ENCODE results near the gene ULK4. TPM values are rescaled to one million over a fixed set of nuclear protein-coding genes. Genes with fewer than 3 reads are reported as not detected.

Gene ULK4
- total RNA-seq, 1 donor from 2014 or later: 3.7 TPM

DNA sequence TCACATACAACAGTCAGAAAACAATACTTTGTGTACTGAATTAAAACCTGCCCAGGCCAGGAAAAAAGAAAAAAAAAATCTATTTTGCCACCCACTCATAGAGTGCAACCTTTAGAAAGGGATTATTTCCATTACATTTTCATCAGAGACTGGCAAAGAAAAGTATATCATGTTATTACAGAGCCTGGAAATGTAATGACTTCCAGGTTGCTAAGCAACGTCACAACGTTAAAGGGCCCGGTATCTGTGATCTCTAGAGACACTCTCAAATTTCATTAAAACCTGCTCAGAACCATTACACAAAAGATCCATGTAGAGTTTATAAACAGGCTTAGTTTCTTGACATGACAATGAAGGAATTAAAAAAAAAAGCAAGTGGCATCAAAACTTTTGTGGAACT is 592.1 kb downstream of the ULK4 start:
- no peak for DNase-seq
- ATAC-seq (ENCODE audit: poor library complexity): no peak
- intact Hi-C loops (cut with DNase I): no loop called here

DNA sequence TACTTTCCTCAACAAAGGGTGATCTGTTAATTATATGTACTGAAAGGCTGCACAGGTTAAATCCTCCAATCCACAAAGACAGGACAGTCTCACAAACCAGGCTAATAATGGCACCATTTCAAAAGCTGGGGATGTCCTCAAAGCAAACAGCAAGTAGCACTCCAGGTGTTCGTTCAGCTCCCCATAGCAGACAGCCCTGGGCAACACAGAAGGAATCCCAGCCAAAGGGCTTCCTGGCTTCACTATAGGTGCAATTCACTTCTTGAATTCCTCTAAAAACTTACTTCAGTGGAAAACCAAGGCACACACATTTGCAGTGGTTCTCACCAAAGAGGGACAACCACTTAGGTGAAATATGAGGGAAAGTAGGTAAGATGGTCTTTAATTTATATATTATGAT is 595.9 kb downstream of the ULK4 start:
- intact Hi-C loops (cut with DNase I): no loop called here
- no peak for ATAC-seq (ENCODE audit: poor library complexity)
- no peak for DNase-seq

DNA sequence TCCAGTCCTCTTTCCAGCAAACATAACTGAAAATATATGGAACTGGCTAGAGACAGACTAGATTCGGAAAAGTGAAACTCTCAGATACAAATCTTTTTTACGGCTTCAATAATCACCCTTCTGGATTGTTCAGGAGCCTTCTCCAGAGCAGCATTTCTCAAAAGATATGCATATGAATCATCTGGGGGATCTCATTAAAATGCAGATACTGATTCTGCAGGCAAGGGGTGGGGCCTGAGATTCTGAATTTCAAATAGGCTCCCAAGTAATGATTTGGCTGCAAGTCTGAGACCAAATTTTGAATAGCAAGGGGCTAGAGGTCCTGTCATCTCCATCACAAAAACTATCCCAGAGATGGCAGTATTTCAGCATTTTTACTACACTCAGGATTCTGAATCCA is 597.2 kb downstream of the ULK4 start:
- no peak for DNase-seq
- ATAC-seq (ENCODE audit: poor library complexity): no peak
- intact Hi-C loops (cut with DNase I): no loop called here

DNA sequence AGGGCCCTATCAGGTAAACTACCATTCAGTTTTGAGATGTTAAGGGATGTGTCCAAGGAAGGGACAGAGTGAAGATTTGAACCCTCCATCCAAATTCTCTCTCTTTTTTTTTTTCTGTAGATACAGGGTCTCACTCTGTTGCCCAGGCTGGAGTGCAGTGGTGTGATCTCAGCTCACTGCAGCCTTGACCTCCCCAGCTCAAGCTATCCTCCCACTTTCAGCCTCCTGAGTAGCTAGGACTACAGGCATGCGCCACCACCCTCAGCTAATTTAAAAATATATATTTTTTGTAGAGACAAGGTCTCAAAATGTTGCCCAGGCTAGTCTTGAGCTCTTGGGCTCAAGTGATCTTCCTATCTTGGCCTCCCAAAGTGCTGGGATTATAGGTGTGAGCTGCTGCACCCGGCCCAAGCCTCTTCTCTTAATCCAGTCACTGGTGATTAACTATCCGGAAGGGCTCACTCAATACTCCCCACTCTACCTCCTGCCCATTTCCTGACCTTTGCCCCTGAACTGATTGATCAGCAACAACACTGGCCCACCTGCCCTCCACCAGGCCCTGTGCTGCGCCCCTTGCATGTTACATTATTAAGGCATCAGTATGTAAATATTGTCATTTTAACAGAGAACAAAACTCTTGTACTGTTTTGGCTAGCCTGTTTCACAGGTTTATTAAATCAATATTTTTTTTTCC is 597.9 kb downstream of the ULK4 start:
- DNase-seq: no peak
- no peak for ATAC-seq (ENCODE audit: poor library complexity)
- intact Hi-C loops (cut with DNase I): no loop called here

DNA sequence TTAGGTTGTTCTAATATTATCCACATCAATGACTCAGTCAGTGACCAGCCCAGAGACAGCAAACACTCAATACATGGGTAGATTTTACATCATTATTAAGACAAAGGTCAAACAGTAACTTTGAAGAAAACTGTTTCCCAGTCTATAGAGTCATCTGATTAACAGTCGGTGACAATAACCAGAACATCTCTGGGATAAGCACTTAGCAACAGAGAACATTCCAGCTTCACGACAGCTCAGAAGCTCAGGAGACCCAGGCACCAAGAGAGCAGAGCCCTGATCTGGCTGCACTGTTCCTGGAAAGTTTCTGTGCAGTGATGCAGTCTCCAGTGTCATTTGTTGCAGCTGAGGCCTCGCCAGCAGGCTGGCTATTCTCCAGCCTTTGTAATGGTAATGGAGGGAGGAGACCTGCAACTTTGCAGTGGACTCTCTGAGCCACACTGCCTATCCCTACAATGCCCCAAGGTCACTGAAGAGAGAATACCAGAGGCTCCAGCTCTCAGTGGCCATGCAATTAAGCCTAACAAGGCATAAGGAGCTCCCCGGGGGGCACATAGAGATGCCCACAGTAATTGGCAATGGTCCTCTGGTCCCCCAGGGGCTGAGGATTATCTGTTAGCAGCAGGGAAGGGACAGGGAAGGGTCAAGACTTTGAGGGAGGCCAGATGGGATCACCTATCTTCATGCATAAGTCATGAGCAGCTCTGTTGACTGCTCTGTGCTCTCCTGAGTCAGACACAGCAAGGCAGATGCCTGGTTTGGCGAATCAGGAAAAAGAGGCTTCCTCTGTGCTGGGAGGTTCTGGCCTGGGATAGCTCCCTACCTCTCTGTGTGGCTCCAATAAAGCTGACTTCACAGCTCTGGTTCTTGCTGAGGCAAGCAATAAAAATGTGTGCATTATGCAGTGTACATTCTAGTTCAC is 599.0 kb downstream of the ULK4 start:
- DNase-seq (no peak), ATAC-seq (ENCODE audit: poor library complexity) (peak; percentile 56)
- intact Hi-C loops (cut with DNase I): no loop called here

DNA sequence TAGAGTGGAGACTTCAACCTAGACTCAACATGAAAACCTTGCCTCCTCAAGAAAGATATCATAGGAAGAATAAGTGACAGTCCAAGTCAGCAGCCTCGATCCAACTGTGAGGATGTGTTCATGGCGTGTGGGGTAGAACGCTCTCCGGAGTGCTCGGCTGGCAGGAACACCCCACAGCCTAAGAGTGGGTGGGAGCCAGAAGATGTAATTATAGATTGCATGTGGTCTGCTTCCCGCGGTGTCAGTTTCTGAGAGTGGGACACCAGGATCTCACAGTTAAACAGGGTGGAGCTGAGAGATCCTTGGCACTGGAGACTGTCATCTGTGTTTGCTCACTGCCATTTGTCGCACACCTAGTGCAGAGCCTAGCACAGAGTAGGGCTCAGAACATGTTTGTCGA is 604.6 kb downstream of the ULK4 start:
- intact Hi-C loops (cut with DNase I): no loop called here
- DNase-seq: no peak
- no peak for ATAC-seq (ENCODE audit: poor library complexity)

DNA sequence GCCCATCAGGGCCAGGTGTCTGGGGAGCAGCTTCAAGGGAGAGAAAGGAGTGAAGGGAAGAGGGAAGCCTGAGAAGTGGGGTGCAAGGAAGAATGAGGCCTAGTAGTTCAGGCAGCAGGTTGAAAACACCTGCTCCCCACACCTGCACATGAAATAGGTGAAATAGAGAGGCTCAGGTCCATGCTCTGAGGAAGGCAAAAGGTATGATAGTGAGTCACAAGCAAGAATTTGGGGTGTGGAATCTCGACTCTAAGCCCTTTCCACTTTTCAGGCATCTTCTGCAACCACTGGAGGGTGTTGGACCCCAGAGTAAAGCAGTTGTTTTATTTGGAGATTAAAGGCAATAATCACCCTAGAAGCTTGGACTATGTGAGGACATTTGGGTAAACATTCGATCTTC is 605.1 kb downstream of the ULK4 start:
- intact Hi-C loops (cut with DNase I): no loop called here
- no peak for ATAC-seq (ENCODE audit: poor library complexity)
- DNase-seq: no peak

DNA sequence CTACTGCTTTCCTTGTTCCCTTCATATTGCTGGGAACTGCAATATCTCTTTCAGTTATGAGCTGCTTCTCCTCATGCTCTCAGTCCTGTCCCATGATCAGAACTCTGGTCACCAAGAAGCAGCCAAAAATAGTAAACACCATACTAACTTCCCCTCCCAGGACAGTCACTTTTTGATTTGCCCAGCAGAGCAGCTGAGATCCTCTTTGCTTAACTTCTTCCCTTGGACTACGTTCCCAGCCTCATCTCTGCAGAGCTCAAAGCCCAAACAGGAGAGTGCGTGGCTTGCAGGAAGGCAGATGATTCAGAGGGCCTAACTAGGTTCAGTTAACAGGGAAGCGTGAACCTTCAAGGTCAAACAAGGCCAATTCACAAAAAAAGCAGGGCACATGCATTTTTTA is 609.4 kb downstream of the ULK4 start:
- DNase-seq: no peak
- peak; percentile 10 for ATAC-seq (ENCODE audit: poor library complexity)
- intact Hi-C loops (cut with DNase I): no loop called here

DNA sequence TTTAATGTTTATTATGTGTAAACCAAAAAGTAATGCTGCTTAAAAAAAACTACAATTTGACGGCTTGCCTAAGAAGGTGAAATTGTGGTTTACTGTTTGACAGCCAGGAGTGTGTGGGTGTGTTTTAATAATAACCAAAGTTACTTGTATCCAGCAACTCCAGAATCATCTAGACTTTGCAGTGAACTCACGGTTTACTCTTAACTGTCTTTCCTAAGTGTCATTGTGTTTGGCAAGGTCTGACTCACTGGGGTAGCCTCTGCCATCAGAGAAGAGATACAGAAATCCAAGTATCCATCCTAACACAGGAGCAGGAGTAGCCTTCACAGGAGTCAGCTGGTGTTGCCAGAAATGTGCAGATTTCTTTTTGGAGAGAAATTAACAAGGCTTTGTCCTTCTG is 611.5 kb downstream of the ULK4 start:
- DNase-seq (no peak), ATAC-seq (ENCODE audit: poor library complexity) (no peak)
- intact Hi-C loops (cut with DNase I): no loop called here

DNA sequence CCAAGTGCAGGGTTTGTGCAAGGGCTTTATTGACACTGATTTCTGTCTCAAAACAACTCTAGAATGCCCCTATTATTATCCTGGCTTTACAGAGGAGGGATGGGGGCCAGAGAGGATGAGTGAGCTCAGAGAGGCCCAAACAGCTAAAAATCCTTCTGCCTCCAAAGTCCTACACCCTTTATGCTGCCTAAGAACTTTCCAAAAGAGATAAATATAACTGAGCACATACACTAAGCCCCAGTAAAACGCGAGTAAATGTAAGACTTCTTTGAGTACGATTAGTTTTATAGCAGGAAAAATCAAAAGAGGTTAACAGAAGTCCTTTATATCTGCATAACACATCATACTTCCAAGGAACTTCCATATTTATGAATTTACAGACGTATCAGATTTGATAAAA is 613.5 kb downstream of the ULK4 start:
- intact Hi-C loops (cut with DNase I): no loop called here
- DNase-seq (no peak), ATAC-seq (ENCODE audit: poor library complexity) (no peak)

DNA sequence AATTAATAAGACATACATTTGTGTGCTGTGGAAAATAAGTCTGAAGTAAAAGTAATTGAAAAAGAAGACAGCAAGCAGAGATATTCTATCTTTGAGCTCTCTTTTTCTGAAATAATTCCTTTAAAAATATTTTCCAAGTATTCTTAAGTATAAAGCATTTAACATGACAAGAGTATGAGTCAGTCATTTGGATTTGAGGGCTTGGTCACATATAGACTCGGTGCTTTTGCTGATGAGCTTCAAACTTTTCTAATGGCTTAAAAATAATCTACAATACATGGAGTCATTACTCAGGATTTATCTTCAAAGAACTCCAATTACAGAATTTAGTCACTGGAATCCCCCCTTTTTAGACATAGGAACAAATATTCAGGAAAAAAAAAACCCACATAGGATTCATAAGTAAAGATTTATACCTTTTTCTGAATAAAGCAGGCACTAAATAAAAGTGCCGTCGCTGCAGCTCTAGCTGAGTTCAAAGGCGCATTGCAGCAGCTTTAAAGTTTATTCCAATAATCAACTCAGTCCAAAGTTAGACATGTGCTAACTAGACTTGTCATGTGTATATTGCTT is 615.1 kb downstream of the ULK4 start:
- ATAC-seq (ENCODE audit: poor library complexity): no peak
- intact Hi-C loops (cut with DNase I): no loop called here
- no peak for DNase-seq

DNA sequence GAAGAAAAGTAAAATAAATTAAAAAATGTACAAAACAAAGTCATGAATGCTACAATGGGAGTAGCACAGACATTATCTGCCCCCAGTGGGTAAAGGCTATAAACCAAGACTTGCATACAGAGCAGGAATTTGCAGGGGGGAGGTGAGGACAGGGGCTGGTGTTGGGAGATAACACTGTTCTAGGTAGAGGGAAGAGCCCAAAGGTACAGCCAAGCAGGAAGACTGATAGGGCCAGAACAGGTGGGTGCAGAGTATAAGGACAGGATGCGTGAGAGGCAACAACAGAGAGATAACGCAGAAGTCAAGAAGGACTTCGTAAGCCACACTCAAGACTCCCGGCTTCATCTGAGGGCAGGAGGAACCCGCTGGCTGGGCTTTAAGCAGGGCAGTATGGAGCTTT is 616.1 kb downstream of the ULK4 start:
- ATAC-seq (ENCODE audit: poor library complexity) (no peak), DNase-seq (no peak)
- intact Hi-C loops (cut with DNase I): no loop called here

DNA sequence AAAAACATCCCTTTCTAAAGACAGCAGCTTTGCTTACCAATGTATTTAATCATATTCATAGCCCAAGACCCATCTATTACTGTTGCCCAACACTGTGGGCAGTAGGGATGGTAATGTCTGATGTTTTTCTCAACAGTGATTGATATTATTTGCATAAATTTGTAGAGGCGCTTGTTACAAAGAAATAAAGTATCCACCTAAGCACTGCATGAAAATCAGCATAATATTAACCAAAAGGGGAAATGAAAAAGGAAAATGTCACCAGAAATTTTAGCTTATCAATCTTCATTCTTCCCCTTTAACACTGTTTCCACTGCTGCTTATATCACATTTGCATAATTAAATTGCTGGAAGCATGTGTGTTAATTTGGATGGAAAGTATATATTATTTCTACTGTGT is 622.1 kb downstream of the ULK4 start:
- intact Hi-C loops (cut with DNase I): no loop called here
- ATAC-seq (ENCODE audit: poor library complexity): no peak
- DNase-seq: no peak

DNA sequence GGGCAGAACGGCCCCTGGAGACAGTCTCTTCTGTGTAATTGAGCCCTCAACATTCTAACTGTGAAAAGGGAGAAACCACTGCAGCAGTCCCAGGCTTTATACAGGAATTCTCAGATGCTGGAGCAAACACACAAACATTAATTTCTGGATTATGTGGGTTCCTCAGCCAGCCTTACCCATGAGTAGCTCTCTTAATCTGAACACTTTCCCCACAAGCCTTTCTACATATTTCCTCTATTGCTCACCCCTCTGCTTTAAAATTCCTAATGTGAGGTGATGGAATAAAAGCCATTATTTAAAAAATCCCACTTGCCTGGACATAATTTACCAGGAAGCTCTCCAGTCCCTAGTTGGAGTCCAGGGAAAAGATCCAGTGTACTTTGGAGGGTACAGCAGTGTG is 623.6 kb downstream of the ULK4 start:
- no peak for ATAC-seq (ENCODE audit: poor library complexity)
- no peak for DNase-seq
- intact Hi-C loops (cut with DNase I): no loop called here

DNA sequence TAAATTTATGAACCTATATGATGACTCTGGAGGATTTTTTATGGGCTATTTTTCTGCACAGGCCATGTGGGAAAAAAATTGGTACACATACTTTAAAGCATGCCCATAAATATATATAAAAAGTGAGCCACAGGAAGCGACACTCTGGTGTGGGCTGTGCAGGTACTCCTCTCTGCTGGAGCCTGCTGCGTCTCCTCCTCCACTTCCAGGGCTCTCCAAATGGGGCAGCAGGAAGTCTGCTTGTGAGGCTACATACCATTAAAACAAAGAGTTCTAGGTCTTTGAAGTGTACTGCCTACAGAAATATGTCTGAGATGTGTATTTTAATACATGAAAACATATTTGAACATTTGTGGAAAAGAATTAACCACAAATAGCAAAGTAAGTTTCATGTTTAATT is 627.5 kb downstream of the ULK4 start:
- ATAC-seq (ENCODE audit: poor library complexity): no peak
- intact Hi-C loops (cut with DNase I): no loop called here
- no peak for DNase-seq

DNA sequence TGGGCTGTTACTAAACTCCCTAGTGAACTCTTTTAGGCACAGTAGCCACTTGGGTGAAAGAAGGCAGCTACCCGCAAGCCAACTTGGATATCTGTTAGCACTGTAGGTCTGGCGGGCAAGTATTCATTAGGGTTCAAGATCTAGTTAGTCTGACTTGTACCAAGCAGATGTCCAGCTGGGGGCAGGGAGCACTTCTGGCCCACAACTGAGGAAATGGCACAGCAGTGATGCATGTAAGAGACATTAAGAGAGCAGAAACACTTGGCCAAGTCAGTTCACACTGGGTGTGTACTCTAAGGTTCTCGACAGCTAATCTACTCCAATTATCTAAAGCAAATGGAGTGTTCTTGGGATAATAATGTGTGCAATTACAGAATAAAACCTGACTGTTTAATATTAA is 630.9 kb downstream of the ULK4 start:
- DNase-seq (no peak), ATAC-seq (ENCODE audit: poor library complexity) (no peak)
- intact Hi-C loops (cut with DNase I): no loop called here

DNA sequence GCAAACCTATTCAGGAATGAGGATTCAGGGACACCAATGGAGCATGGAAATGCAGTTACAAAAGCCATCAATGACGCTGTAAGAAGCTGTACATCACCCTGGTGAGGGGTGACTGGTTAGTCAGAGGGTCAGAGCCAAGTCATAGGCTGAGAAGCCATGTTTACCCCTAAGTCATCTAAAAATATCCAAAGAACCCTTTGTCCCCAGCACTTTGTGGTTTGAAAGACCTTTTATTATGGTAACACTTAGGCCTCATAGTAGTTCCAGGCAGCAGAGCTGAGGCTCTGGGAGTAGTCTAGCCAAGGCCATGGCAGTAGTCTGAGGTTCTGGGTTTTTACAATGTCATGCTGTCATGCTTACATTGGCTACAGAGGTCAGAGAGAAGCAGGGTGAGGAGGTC is 631.4 kb downstream of the ULK4 start:
- intact Hi-C loops (cut with DNase I): no loop called here
- ATAC-seq (ENCODE audit: poor library complexity): peak; percentile 22

DNA sequence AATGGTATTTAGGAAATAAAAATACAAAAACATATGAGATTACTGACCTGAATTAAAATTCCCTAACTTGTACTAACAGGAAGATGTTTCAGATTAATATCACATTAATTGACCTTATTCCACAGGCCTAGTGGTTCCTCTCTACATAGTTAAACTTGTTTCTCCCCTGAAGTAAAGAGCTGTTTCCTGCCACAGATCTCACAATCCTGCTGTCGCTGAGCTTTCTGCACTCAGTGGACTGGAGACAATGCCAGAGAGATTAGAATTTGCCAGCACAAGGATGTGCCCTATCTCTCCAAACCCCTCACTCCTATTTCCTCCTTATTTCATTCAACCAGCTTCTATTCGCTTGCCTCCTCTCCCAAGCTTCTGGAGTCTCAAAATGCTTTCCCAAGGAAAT is 632.0 kb downstream of the ULK4 start:
- intact Hi-C loops (cut with DNase I): no loop called here
- ATAC-seq (ENCODE audit: poor library complexity): no peak

More for the DNA sequence above, 631.4 kb downstream of the ULK4 start:
- DNase-seq: no peak

DNA sequence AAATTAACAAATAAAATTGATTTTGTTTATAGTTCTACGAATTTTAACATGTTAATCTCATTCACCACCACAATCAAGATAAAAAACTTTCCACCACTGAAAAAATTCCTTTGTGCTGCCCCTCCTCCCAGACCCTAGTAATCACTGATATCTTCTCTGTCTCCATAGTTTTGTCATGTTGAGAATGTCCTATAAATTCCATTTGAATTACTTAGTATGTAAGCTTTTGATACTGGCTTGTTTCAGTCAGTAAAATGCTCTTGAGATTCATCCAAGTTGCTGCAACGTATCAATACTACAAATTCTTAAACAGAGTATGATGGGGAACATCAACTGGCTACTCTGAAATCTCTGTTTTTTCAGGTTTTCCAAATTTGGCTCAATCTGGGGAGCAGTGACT is 633.0 kb downstream of the ULK4 start:
- intact Hi-C loops (cut with DNase I): no loop called here
- no peak for ATAC-seq (ENCODE audit: poor library complexity)
- no peak for DNase-seq

More for the DNA sequence above, 632.0 kb downstream of the ULK4 start:
- no peak for DNase-seq

DNA sequence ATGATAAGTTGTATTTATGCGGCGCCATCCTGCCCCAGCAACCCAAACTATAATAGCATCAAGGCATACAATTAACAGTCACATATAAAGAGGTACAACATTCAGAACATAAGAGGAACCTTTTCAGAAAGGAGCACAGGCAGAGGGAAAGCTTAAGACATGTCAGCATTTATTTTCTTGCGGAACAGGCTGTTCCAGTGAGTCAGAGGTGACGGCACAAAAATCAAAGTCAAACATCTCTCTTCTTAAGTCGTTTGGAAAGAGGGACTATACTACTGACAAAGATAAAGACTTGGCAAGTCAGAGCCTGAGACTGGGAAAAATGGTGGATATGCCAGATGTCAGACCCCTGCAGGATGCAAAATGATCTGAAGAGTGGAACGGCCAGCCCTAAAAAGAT is 634.2 kb downstream of the ULK4 start:
- ATAC-seq (ENCODE audit: poor library complexity) (no peak), DNase-seq (no peak)
- intact Hi-C loops (cut with DNase I): no loop called here

All from Right ventricle myocardium superior (tissue), 1 donor.